Endothelial cell of umbilical vein (primary cell): ENCODE results near the gene TEX19. TPM values are rescaled to one million over a fixed set of nuclear protein-coding genes. Genes with fewer than 3 reads are reported as not detected.

Experiments used
- BruUV-seq: library from RNA; stranded (reverse); fragments of 400-500 nt; replicated peaks from 2 replicates; lab custom pipeline; 2021; lab: Mats Ljungman, UMichigan
- CTCF ChIA-PET: fragments of 300-600, 350-600 bp; sonication (Branson Sonifier 250); formaldehyde crosslinking; loops from one replicate; lab custom pipeline; 2021; ENCODE audit warnings: antibody characterized with exemption, inconsistent platforms; lab: Charles Lee
- POLR2A ChIA-PET: fragments of 300-600, 350-600 bp; sonication (Branson Sonifier 250); formaldehyde crosslinking; loops from one replicate; lab custom pipeline; 2021; ENCODE audit warnings: antibody characterized with exemption, inconsistent platforms; lab: Charles Lee
- DNase-seq: peaks from one replicate; pipeline ENCODE4 v3.0.0-alpha.2; 2011; ENCODE audit warnings: low read depth, low spot score
- FAIRE-seq: peaks from 2 replicates; lab custom pipeline; 2011; peaks lifted over from hg19 to GRCh38; lab: Jason Lieb, UNC
- H2AFZ ChIP-seq: 2 replicates; pipeline ENCODE4 v1.6.0; 2012; ENCODE audit warnings: low read depth, low read length, control low read depth, inconsistent platforms
- H3K27ac ChIP-seq: 2 replicates; pipeline ENCODE4 v1.5.1; 2011; ENCODE audit warnings: low read depth, mild to moderate bottlenecking, control low read depth, low read length, moderate library complexity; ENCODE audit not compliant: insufficient read depth
- H3K27me3 ChIP-seq, 2 experiments: 2 replicates each; pipeline versions ENCODE4 v1.6.0 to v1.6.1; 2011; ENCODE audit warnings: low read length in 2 of 2, mixed read lengths in 1 of 2; ENCODE audit not compliant: control insufficient read depth in 2 of 2, insufficient read depth in 2 of 2
- H3K36me3 ChIP-seq, 2 experiments: 2 replicates in 1 of 2; 3 replicates in 1 of 2; pipeline ENCODE4 v1.5.1; 2011; ENCODE audit warnings: low read length in 2 of 2, mild to moderate bottlenecking in 1 of 2, moderate library complexity in 1 of 2; ENCODE audit not compliant: control insufficient read depth in 2 of 2, insufficient read depth in 2 of 2; ENCODE audit errors: extremely low read depth in 1 of 2
- H3K4me1 ChIP-seq: 3 replicates; pipeline ENCODE4 v1.5.1; 2011; ENCODE audit warnings: mild to moderate bottlenecking, low read length; ENCODE audit not compliant: control insufficient read depth, insufficient read depth; ENCODE audit errors: extremely low read depth
- H3K4me2 ChIP-seq: 2 replicates; pipeline ENCODE4 v1.6.1; 2011; ENCODE audit warnings: low read length, control low read depth, mixed read lengths; ENCODE audit not compliant: insufficient read depth
- H3K4me3 ChIP-seq, 3 experiments: fragments of 200-600 bp in 1 of 3; sonication (generic), shearing (Covaris generic) in 1 of 3; replicated peaks in 1 of 3; 2 replicates each; pipeline ENCODE4 v1.5.1; 2011 to 2016; ENCODE audit warnings: control low read depth in 3 of 3, low read length in 3 of 3, mild to moderate bottlenecking in 2 of 3, inconsistent platforms in 1 of 3, low read depth in 1 of 3, moderate library complexity in 1 of 3; ENCODE audit not compliant: insufficient read depth in 1 of 3
- H3K79me2 ChIP-seq: 2 replicates; pipeline ENCODE4 v1.6.0; 2012; ENCODE audit warnings: low read length, inconsistent platforms; ENCODE audit not compliant: control insufficient read depth, insufficient read depth
- H3K9ac ChIP-seq: replicated peaks from 2 replicates; pipeline ENCODE3; 2011; ENCODE audit warnings: low read length, control low read depth; ENCODE audit not compliant: insufficient read depth; ENCODE audit errors: extremely low read depth
- H3K9me1 ChIP-seq: replicated peaks from 3 replicates; pipeline ENCODE4 v1.6.0; 2011; ENCODE audit warnings: mild to moderate bottlenecking, low read length; ENCODE audit not compliant: control insufficient read depth, insufficient read depth; ENCODE audit errors: extremely low read depth
- H3K9me3 ChIP-seq: replicated peaks from 2 replicates; pipeline ENCODE4 v1.5.1; 2012; ENCODE audit warnings: low read length, inconsistent platforms; ENCODE audit not compliant: control insufficient read depth, insufficient read depth
- H4K20me1 ChIP-seq: replicated peaks from 2 replicates; pipeline ENCODE3; 2011; ENCODE audit warnings: mild to moderate bottlenecking, low read length; ENCODE audit not compliant: control insufficient read depth, insufficient read depth; ENCODE audit errors: extremely low read depth
- CTCF ChIP-seq, 2 donors: IDR thresholded peaks; 1 replicate in 1 of 2; 2 replicates in 1 of 2; pipeline ENCODE4 v1.5.1; 2011; ENCODE audit warnings: low read length in 2 of 2, mild to moderate bottlenecking in 2 of 2, moderate library complexity in 2 of 2, control low read depth in 1 of 2, inconsistent platforms in 1 of 2, low read depth in 1 of 2; ENCODE audit not compliant: insufficient read depth in 1 of 2; ENCODE audit errors: extremely low read depth in 1 of 2
- EZH2 ChIP-seq: IDR thresholded peaks from 2 replicates; pipeline ENCODE4 v1.6.1; 2012; ENCODE audit warnings: borderline replicate concordance, low read depth, mild to moderate bottlenecking, moderate library complexity, low read length, inconsistent platforms; ENCODE audit not compliant: severe bottlenecking
- FOS ChIP-seq: IDR thresholded peaks from 2 replicates; pipeline ENCODE4 v1.6.1; 2011; ENCODE audit warnings: mild to moderate bottlenecking, low read length, moderate library complexity, borderline replicate concordance; ENCODE audit not compliant: insufficient read depth
- GATA2 ChIP-seq: IDR thresholded peaks from 2 replicates; pipeline ENCODE4 v1.7.0; 2011; ENCODE audit warnings: low read depth, mild to moderate bottlenecking, moderate library complexity, mixed read lengths, low read length; ENCODE audit not compliant: insufficient read length, insufficient read depth
- JUN ChIP-seq: IDR thresholded peaks from 2 replicates; pipeline ENCODE4 v1.6.1; 2011; ENCODE audit warnings: borderline replicate concordance, low read depth; ENCODE audit not compliant: insufficient read length, insufficient read depth
- MAX ChIP-seq: IDR thresholded peaks from 2 replicates; pipeline ENCODE4 v1.6.1; 2011; ENCODE audit not compliant: insufficient read depth, insufficient read length
- MYC ChIP-seq: IDR thresholded peaks from one replicate; pipeline ENCODE4 v1.6.1; 2011; ENCODE audit warnings: mild to moderate bottlenecking, low read depth, low read length
- POLR2A ChIP-seq: IDR thresholded peaks from 2 replicates; pipeline ENCODE4 v1.6.1; 2012; ENCODE audit warnings: low read depth, mild to moderate bottlenecking, control low read depth, low read length
- POLR2AphosphoS5 ChIP-seq: IDR thresholded peaks from 2 replicates; pipeline ENCODE4 v1.6.1; 2012; ENCODE audit warnings: low read depth, mild to moderate bottlenecking, control low read depth, low read length, moderate library complexity; ENCODE audit not compliant: insufficient read depth
- dilution Hi-C: fragments of 300-500 bp; cut with MboI; formaldehyde crosslinking; loops from one replicate; pipeline ENCODE4 v1.15.0; 2019; ENCODE audit warnings: low sequenced_read_pairs; ENCODE audit not compliant: extremely low pct_ligation_motif_present
- intact Hi-C: fragments of 100-400 bp; cut with micrococcal nuclease; formaldehyde crosslinking; loops from one replicate; pipeline ENCODE4 v1.10.0; 2022
- polyA plus RNA-seq, 4 experiments: library from polyadenylated mRNA; depleted of rRNA in 3 of 4; stranded (reverse) in 3 of 4; unstranded in 1 of 4; fragments of >200 nt; gene quantifications; 2 replicates each; pipeline versions ENCODE4 v1.2.1 to v1.2.3, GENCODE V29; 2011 to 2012; ENCODE audit warnings: missing spikeins in 1 of 4
- total RNA-seq: library from RNA; stranded (reverse); gene quantifications from 2 replicates; pipeline ENCODE4 v1.2.3, GENCODE V29; 2021

TEX19 gene
- total and polyA plus RNA-seq, 2 donors (not counting 3 experiments of a cell fraction or from before 2014, with no cell fraction given): 0.06 TPM; not detected in 1

GRCh38 chr17:82325286-82326180 is 33.5 kb upstream of the TEX19 start:
- intact Hi-C loops: no loop called here
- POLR2A ChIA-PET: interaction anchor here (0.6 kb wide), 1 partner anchor 76 kb away, joined by 6 read pairs; no protein-coding TSS in a partner anchor
- dilution Hi-C loops: no loop called here

More at GRCh38 chr17:82325286-82326180, 33.5 kb upstream of the TEX19 start:
- Histone ChIP-seq H3K27ac (no peak overlapping the region), H2AFZ (no peak overlapping the region), H4K20me1 (no peaks in the 10 kb centered on the region), H3K9me1 (no peaks in the 10 kb centered on the region), H3K36me3 (no peaks in the 10 kb centered on the region), H3K4me1 (no peaks in the 10 kb centered on the region), H3K4me3 (no peak overlapping the region), H3K9ac (no peak overlapping the region), H3K9me3 (no peaks in the 10 kb centered on the region), H3K4me2 (no peak overlapping the region), H3K79me2 (no peaks in the 10 kb centered on the region), H3K27me3 (no peaks in the 10 kb centered on the region)
- FAIRE-seq: no peak
- CTCF ChIA-PET: interaction anchor here (0.6 to 2.2 kb wide), 5 partner anchors 8 to 295 kb away, joined by 3 to 6 read pairs (median 4); partner anchors contain the start of gene SECTM1
- no TSS peak for BruUV-seq
- TF ChIP-seq GATA2 (no peak), MYC (no peak), FOS (no peak), EZH2 (no peak), JUN (no peak), POLR2AphosphoS5 (no peak), POLR2A (no peak), CTCF (IDR thresholded peaks at IDR 0.05; ENCODE audit: extremely low read depth in 1 of 2, insufficient read depth in 1 of 2, low read depth in 1 of 2, low read length in 2 of 2) (no peak), MAX (no peak)
- DNase-seq: no peak
